Smooth muscle cell of the umbilical artery (primary cell): Measurements from ENCODE around the gene POLR2B. TPM values are rescaled to one million over a fixed set of nuclear protein-coding genes. Genes with fewer than 3 reads are reported as not detected.

Experiments
- total RNA-seq: library from RNA; depleted of rRNA; stranded (reverse); fragments of >200 nt; gene quantifications from 2 replicates; pipeline ENCODE4 v1.2.3, GENCODE V29; 2014

The POLR2B gene
- total RNA-seq, result 130 and 185 TPM in 2 replicates

GRCh38 chr4:56978750-56979303, at the start of gene POLR2B:
POLR2B (plus strand) TSS chr4:56978896; CDS start chr4:56978986, 90 bp downstream.

GRCh38 chr4:56977321-56978012, 1.2 kb upstream of the POLR2B start, which contains the start of gene NOA1:
NOA1 (minus strand) TSS chr4:56977606; CDS start chr4:56977585, 21 bp downstream.

Other genes starting within 250 kb of the POLR2B start
- not detected in 2 replicates for gene SPINK2, start 157.2 kb upstream of the POLR2B start, total RNA-seq
- 34.1 and 52.3 TPM in 2 replicates for gene REST, start 71.0 kb upstream of the POLR2B start, total RNA-seq
- gene NOA1, start 1.3 kb upstream of the POLR2B start, total RNA-seq, result 14.3 and 16.5 TPM in 2 replicates
- 1,361 and 2,028 TPM in 2 replicates for gene IGFBP7, start 131.5 kb downstream of the POLR2B start, total RNA-seq